Measurements from ENCODE around the gene EMILIN2.
"Not testable (repeated sequence)": the region's sequence is repeated elsewhere in the genome, so short reads cannot be mapped to it uniquely, and the experiment has no call there.

EMILIN2 gene

DNA sequence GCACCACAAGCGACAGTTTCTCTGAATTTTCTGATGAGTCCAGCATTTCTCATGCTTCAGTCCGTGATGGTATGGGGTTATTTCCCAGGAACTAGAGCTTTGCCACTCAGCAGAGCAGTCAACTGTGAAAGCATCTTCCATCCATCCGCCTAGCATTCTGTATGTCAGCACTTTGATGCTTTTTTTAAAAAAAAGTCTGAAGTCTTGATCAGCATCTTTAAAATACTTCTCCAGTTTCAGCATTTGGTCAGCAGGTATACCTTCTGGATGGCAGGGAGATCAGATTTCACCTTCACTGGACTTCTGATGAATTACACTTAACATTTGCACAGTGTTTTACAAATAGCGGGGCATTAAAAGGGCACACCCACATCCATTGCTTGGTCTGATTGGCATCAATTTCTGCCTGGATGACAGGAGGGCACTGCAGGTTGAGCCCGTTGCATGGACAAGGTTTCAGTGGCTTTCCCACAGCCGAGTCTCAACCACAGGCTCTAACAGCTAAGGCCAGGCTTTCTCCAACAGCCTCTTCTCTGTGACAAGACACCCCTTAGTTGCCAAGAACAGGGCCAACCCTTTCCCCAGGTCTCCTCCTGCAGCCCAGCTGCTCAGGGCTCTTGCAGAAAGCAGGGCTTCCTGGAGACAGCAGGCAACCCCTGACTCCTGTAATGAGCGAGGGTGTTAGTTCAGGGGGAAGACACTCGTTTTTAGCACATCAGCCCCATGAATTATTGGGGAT lies 54.0 kb downstream of the EMILIN2 start:
- no peak for DNase-seq (ENCODE audit: low read depth)

DNA sequence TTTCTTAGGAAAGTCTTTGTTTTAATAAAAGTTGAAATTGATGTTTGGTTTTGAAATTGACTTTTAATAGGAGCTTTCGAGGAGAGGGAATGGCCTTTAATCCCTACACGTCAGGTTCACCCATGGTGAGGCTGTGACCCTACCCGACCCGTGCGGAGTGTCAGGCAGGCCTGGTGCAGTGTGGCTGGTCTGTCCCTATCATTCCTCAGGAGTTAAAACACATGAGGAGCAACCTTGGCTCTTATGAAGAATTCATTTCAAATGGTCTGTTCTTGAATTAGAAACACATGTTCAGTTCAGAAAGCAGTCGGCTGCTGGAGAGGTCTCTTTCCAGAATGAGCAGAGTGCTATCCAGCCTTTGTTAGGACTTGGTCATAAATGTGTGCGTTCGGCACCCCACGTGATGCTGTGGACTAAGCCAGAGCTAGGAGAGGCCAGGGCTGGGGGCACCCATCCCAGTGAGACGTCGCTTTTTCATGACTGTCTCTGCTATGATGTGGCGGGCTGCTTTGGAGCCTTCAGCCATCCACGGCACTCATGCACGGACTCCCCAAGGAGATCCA lies 54.7 kb downstream of the EMILIN2 start:
- DNase-seq (ENCODE audit: low read depth) = peak; percentile 78

DNA sequence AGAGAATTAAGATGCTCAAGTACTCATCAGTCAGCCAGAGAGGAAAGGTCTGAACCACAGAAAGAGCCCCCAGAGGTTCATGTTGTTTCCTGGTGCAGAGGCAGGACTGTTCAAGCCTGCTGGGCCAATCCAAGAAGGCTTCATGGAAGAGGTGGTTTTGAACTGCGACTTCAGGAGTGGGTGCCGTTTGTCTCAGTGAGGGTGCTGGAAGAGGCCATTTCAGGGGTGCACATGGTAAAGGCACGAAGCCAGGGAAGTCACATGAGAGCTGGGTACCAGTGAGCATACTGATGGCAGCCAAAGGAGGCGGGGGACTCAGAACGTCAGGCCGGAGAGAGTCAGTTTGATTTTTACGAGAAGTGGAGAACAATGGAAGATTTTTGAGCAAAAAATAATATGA lies 55.5 kb downstream of the EMILIN2 start:
- no peak for DNase-seq (ENCODE audit: low read depth)

DNA sequence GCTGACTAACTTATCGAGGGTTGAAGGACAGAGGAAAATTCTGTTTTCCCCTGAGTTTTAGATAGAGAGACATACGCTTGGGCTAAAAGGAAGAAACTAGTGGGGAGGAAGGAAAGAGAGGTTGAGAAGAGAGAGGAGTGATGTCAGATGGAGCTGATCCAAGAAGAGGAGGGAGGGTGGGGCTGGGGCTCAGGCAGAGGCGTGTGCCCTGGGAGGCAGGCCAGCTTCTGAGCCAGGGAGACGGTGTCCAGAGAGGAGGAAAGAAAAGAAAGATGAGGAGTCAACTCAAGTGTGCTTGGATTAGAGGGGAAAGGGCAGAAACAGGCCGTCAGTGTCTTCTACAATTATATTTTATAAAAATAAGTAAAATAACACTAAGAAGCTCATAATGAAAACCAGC lies 56.2 kb downstream of the EMILIN2 start:
- peak; percentile 70 for DNase-seq (ENCODE audit: low read depth)

DNA sequence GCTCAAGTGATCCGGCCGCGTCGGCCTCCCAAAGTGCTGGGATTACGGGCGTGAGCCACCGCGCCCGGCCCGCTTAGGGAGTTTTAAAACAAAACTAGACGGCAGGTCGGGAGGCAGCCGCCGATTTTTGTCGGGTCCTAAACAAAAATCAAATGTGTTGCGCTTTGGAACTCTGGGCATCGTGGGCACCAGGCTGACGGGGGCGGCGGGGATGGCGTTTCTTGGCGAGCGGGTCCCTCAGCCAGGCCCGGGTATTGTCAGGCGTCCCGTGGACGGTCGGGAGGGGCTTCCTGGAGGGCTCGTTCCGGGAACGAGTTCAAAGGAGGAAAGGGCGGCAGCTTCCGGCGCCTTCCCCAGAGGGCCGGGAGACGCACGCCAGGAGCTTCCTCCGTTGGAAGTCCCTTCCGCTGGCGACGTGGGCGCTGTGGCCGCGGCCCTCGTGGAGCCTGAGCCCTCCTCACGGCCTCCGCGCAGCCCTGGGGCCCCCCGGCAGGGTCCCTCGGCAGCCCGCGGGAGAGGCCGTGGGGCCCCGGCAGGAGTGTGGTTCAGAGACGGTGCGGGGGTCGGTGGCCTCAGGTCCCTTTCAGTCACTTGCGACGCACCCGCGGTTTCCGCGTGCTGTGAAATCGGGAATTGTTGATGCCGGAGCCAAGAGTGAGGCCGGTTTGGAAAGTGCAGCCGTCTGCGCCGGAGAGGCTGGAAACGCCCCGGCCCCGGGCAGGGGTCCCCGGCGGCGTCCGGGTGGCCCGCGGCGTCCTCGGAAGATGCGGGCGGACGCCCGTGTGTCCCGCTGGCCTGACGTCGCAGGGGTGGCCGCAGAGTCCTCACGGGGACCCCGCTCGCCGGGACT lies 59.3 kb downstream of the EMILIN2 start:
- DNase-seq (ENCODE audit: low read depth) = peak; percentile 52

DNA sequence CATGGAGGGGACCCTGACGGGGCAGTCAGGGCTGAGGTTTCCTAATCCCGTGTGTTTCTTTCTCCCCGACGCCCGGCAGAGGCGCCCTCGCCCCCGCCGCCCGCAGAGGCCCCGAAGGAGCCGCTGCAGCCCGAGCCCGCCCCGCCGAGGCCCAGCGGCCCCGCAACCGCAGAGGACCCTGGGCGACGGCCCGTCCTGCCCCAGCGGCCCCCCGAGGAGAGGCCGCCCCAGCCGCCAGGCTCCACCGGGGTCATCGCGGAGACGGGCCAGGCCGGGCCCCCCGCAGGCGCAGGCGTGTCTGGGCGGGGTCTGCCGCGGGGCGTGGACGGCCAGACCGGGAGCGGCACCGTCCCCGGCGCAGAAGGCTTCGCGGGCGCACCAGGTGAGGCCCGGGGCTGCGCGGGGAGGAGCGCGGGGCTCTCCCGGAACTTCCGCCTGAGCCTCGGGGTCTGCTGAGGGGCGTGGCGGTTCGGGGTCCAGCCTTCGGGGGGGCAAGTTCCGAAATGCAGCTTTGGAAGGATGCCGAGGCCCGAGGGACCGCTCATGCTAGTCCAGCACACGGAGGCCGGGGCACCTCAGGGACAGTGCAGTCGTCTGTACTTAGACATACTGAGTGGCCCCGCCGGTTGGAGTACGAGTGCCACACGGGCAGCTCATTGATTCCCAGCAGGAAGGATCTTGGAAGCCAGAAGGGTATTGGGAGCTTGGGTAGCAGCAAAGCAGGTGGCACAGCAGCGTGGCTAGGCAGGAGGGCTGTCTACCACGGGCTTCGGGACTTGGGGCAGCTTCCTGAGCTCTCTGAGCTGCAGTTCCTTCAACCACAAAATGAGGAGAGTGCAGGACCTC lies 60.1 kb downstream of the EMILIN2 start:
- DNase-seq (ENCODE audit: low read depth) = no peak

DNA sequence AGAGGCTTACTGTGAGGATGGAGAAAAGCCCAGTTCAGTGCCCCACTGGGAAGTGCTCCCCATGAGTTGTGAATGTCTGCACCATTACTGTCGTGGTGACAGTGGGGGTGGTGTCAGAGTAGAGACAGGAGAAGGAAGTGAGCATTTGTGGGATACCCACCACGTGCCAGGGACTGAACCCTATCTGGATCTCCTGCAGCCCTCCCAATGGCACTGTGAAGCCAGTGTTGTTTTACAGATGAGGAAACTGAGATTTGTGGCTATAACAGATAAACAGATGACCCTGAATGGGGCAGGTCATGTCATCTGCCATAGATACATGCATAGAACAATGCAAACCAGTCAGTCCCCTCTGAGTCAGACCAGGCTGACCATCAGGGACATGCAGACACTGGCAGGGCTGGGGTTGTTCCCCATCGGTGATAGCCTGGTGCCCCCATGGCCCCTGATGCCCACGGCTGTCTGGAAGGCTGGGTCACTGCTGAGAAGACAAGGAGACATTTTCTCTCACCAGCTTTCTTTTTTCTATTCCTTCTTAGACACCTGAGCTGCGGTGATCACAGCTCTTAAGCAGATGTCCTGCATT lies 60.8 kb downstream of the EMILIN2 start:
- no peak for DNase-seq (ENCODE audit: low read depth)

DNA sequence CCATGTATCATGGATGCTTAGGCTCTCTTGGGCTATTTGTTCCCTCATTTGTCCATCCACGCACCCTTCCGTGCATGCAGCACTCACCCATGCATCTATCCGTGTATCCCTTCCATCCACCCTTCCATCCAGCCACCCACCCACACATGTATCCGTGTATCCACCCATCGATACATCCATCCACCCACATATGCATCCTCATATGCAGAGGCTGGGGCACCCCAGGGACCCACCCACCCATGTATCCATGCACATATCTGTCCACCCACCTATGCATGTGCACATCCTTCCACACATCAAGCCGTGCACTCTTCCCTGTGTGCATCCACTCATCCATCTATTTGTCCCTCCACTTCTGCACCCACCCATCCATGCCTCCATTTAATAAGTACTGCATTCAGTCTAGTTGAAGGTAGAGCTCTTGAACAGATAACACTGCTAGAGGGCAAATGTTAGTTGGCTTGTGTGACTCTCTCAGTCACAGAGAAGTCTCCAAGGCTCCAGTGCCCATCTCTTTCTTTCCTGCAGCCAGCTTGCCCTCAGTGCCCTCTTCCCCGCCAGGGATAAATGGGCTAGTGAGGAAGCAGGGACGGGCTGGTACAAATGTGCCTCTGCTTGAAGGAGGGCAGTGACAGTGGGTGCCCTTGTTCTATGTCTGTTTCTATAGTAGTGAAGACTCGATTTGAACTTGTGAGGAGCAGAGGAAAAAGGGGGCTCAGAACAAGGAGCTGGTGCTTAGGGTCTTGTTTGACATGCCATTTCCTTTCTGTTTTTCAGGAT lies 61.5 kb downstream of the EMILIN2 start:
- no peak for DNase-seq (ENCODE audit: low read depth)

DNA sequence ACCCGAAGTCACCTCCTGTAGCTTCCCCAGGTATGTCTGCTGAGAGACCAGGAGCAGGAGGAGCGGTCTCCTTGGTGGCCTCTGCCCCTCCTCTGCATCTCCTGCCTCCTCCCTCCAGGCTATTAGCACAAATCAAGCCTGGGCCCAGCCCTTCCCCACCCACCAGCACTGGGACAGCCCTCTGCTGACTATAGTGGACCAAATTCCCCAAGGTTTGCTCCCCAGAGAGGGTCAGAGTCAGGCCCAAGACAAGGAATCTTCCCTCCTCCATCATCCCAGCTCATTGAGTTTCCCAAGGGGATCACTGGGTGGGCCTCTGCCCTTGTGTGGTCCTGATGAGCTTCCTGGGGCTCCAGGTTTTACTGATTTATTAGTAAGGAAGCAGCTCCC lies 62.1 kb downstream of the EMILIN2 start:
- DNase-seq (ENCODE audit: low read depth) = no peak

DNA sequence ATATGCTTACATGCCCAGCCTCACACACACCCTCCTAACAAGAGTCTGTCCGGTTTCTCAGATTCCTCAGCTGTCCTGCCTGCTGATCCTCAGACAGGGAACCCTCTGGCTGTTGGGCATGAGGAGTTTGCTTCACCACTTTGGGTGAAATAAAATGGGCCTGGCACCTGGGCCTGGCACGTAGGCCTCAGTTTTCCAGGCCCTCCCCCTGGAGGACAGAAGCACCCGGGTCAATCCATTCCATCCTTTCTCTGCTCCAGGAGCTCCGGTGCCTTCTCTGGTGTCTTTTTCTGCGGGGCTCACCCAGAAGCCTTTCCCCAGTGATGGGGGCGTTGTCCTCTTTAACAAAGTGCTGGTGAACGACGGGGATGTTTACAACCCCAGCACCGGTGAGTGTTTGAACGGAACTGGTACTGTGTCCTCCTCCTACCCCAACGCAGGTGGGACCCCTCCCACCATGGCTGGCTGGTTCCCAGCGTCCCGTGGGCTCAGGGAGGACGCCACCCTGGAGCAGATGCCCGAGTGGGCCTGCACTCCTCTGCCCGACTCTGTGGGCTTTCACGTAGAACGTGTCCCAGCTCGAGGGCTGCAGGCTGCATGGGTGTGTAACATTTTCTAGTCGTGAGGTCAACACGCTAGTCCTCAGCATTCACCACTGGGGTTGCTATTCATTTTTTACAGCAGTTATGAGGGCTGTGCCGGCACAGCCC lies 62.8 kb downstream of the EMILIN2 start:
- DNase-seq (ENCODE audit: low read depth) = no peak

DNA sequence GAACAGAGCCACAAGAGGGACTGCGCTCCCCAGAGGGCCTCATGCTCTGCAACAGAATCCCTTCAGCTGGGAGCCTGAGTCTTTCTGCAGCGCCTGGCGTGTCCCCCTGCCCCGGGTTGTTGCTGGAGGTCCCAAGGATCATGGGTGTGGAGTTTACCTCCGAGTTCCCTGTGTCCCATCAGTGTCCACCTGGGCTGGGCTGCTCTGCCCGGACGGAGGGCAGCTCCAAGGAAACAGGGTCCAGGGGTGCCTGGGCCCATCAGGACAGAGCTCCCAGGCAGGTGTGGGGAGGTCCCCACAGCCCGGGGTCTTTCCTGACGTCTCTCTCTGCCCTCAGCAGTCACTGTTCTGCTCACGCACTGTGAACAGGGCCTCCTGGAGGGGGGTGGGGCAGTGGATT lies 63.5 kb downstream of the EMILIN2 start:
- DNase-seq (ENCODE audit: low read depth) = no peak

DNA sequence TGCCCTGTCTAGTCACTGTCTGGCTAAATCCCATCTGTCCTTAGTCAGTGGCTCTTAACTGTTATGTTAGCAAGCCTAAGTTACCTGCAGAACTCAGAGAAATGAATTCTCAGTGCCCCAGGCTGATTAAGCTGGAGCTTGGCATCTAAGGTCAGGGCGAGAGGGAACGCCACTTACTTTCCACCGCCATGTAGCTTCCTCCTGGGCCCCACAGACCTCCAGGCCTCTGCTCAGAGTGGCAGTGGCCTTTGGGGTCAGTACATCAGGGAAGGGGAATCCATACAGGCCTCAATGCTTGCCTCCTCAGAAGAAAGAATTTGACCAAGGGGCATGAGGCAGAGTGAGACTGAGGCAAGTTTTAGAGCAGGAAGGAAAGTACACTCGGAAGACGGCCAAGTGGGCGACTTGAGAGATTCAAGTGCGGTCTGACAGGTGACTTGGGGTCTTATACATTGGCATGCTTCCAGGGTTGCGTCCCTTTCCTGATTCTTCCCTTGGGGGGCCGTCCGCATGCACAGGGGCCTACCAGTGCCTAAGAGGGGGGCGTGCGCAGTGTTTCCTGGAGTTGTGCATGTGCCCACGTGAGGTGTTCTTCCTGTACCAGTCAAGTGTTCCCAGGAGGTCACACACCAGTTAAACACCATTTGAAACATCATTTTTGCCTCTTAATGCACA lies 64.1 kb downstream of the EMILIN2 start:
- no peak for DNase-seq (ENCODE audit: low read depth)

DNA sequence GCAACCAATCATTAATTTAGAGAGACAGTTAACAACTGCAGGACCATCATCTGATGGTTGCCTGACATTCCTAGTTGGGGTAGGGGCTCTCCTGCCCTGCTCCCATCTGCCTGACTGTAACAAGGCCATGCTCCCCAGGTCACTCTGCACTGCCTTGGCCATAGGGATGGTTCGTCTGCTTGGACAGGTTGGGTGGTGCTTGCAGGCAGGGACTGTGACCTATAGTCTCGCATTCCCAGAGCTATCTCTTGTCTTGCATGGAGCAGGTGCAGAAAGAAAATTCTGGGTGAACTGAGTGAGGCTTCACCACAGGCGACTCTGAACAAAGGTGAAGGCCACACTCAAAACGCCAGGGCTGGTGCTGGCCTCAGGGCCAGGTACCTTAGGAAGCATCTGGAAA lies 64.7 kb downstream of the EMILIN2 start:
- no peak for DNase-seq (ENCODE audit: low read depth)

DNA sequence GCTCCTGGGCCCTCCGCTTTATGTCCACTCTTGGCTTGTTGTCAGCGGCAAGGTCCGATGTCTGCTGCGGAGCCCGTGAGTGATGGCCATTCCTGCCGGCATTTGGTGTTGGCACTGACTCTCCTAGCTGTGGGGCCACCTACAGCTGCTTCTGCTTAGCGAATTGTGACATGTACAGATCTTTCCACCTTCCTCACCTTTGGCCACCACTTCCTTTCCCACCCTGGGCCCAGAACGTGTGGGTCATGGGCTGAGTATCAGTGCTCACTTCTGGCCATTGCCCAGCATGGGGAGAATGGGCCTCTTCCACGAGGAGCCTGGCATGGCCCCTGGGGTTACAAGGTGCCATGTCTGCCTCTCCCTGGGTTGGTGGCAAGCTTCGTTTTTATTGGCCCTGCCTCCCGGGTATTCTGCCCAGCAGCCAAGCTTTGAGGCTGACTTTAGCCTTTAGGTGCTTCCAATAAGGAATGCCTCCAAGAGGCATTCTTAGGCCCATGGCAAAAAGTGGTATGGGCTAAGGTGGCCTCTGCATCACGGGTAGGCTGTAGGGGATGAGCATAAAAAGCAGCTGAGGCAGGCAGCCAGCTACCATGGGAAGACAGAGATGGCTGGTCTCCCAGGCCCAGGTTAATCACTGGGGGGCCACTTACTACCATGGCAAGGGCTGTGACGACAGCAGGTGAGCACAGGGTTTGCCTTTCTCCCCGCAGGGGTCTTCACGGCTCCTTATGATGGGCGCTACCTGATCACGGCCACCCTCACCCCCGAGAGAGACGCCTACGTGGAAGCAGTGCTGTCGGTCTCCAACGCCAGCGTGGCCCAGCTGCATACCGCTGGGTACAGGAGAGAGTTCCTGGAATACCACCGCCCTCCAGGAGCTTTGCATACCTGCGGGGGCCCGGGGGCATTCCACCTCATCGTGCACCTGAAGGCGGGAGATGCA lies 65.8 kb downstream of the EMILIN2 start:
- DNase-seq (ENCODE audit: low read depth) = no peak

DNA sequence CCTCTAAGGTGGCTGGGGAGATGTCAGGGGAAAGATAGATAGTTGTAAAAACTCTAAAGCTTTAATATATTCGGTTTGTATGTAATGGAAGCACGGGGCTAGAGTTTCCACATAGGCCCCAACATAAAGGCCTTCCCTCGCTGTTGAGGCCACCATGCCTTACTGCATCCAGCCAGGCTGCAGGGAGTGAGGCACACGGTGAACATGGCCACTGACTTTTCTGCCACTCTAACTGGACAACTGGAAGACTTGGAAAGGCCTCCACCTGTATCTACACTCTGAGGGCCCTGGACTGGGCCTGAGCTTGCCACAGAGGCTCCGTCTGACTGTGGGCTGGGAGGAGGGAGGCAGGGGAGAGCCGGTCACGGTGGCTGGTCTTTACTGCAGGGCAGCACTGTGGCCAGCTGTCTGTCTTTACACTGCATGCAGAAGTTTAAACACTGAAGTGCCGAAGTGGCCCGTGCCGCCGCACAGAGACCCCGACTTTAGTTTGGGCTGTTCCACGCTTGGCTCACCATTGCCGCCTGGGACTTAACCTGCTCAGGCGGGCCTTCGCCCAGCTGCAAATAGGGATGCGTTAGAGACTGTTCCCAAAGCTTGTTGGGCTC lies 66.7 kb downstream of the EMILIN2 start:
- no peak for DNase-seq (ENCODE audit: low read depth)

DNA sequence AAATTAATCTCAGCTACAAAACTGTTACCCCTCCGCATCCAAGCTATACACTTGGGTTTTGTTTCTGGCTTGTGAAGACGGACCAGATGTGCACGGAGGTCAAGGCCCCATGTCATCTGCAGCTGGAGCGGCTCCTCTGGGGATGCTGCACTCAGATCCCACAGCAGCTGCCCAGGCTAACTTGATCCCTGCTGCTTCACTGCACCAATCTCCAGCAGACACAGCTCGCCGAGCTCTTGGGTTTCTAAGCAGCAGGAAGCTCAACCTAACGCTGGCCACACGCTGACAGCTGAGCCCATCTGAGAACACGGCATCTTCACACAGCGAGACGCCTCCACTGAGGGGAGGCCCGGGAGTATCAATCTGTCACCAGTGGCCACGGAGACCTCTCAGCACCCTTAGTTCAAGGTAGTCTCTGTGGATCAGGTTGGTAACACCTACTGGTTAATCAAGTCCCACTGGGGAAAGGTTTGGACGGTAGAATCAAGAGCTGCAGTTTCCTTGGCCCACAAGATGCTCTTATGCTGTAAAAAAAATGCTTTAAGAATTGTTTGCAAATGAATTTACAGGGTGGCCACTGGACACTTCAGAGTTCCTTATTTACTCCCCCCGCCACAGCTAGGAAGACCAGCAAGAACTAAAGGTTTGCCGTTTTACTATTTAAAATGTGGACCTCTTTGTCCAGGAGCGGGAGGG lies 67.5 kb downstream of the EMILIN2 start:
- DNase-seq (ENCODE audit: low read depth) = no peak

DNA sequence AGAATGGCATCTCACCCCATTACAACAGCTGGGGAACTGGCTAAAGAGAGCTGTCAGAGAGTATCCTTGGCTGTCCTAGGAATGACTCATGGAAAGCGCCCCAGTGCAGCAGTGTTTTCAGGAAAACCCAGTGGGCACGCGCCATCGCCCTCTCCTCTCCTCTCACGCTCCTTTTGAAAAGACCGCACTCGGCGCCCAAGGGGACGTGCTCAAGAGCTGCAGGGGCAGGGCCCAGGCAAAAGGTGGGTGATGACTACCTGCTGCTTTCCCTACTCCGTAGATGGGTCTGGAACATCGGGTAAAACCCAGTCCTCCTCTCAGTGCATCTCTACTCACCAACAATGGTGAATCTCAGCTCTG lies 68.1 kb downstream of the EMILIN2 start:
- peak; percentile 25 for DNase-seq (ENCODE audit: low read depth)

DNA sequence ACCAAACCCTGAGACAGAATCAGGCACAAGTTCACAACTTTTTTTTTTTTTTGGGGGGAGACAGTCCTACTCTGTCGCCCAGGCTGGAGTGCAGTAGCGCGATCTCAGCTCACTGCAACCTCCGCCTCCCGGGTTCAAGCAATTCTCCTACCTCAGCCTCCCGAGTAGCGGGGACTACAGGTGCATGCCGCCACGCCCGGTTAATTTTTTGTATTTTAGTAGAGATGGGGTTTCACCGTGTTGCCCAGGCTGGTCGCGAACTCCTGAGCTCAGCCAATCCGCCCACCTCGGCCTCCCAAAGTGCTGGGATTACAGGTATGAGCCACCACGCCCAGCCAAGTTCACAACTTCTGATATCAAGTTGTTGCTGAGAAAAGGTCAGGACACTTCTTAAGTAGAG lies 68.7 kb downstream of the EMILIN2 start:
- DNase-seq (ENCODE audit: low read depth) = not testable (repeated sequence)
